ENCODE measurements around the gene TAMM41. TPM values are rescaled to one million over a fixed set of nuclear protein-coding genes. Genes with fewer than 3 reads are reported as not detected.
"Not testable (repeated sequence)": the region's sequence is repeated elsewhere in the genome, so short reads cannot be mapped to it uniquely, and the experiment has no call there.

TAMM41 gene
- total RNA-seq, 1 donor from 2014 or later, result 14.9 TPM

DNA sequence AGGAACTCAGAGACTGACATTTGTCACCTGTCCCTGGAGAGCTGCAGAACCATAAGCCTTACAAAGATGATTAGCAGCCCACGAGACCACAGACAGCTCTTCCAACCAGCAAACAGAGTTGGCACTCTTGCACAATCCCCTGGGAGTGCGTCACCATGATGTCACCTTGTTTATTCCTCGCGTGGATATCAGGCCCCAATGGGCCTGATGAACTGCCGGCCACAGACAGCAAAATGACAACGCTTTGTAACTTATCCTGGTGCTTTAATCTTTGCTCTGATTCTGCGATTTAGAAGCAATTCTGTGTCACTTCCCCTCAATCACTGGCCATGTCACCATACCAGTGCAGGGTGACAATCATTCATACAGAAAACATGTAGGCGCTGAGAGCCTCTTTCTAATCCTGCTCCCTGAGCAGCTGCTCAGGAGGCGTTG lies 89.2 kb downstream of the TAMM41 start:
- Histone ChIP-seq H3K36me3 (no peaks in the 10 kb centered on the region), H3K27me3 (ENCODE audit: low read depth) (no peaks in the 10 kb centered on the region), H3K9me3 (no peaks in the 10 kb centered on the region), H3K4me3 (no peak overlapping the region), H3K27ac (no peak overlapping the region), H3K4me1 (no peaks in the 10 kb centered on the region)
- intact Hi-C loops (cut with DNase I), result no loop called here
- TF ChIP-seq, protein P1, sequence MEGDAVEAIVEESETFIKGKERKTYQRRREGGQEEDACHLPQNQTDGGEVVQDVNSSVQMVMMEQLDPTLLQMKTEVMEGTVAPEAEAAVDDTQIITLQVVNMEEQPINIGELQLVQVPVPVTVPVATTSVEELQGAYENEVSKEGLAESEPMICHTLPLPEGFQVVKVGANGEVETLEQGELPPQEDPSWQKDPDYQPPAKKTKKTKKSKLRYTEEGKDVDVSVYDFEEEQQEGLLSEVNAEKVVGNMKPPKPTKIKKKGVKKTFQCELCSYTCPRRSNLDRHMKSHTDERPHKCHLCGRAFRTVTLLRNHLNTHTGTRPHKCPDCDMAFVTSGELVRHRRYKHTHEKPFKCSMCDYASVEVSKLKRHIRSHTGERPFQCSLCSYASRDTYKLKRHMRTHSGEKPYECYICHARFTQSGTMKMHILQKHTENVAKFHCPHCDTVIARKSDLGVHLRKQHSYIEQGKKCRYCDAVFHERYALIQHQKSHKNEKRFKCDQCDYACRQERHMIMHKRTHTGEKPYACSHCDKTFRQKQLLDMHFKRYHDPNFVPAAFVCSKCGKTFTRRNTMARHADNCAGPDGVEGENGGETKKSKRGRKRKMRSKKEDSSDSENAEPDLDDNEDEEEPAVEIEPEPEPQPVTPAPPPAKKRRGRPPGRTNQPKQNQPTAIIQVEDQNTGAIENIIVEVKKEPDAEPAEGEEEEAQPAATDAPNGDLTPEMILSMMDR (IDR thresholded peaks at IDR 0.05), result no peak
- ATAC-seq, result no peak
- DNase-seq, result no peak

DNA sequence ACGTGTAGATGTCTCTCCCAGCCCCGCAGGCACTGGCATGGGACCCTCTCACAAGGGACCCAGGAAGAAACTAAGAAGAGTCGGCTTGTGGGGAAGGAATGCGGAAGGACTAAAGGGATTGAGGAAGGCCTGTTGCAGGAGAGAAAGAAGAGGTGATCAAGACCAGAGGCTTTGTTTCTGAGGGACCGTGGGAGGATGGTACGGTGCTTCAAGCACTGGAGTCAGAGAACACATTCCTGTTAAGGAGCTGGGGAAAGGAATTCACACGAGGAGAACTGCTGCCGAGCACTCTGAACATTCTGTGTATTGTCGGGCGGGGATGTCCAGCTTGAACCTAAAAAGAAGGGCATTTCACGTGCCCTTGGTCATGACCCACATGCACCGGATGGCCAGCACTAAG lies 91.4 kb downstream of the TAMM41 start:
- DNase-seq (no peak), ATAC-seq (no peak)
- Histone ChIP-seq H3K4me1 (no peaks in the 10 kb centered on the region), H3K36me3 (no peaks in the 10 kb centered on the region), H3K4me3 (no peak overlapping the region), H3K9me3 (no peaks in the 10 kb centered on the region), H3K27me3 (ENCODE audit: low read depth) (no peaks in the 10 kb centered on the region), H3K27ac (no peak overlapping the region)
- intact Hi-C loops (cut with DNase I), result no loop called here
- TF ChIP-seq, protein P1 (IDR thresholded peaks at IDR 0.05), result no peak

DNA sequence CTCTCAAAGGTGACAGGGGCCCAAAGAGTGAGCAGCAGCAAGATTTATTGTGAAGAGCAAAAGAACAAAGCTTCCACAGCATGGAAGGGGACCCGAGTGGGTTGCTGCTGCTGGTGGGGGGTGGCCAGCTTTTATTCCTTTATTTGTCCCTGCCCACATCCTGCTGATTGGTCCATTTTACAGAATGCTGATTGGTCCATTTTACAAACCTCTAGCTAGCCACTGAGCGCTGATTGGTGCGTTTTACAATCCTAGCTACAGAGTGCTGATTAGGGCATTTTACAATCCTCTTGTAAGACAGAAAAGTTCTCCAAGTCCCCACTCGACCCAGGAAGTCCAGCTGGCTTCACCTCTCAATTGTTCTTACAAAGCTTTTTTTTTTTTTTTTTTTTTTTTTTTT lies 94.4 kb downstream of the TAMM41 start:
- H3K27ac ChIP-seq; intact Hi-C loops (cut with DNase I); H3K9me3 ChIP-seq; ATAC-seq; H3K27me3 ChIP-seq (ENCODE audit: low read depth); H3K4me3 ChIP-seq; DNase-seq; H3K4me1 ChIP-seq; H3K36me3 ChIP-seq: not testable (repeated sequence)

DNA sequence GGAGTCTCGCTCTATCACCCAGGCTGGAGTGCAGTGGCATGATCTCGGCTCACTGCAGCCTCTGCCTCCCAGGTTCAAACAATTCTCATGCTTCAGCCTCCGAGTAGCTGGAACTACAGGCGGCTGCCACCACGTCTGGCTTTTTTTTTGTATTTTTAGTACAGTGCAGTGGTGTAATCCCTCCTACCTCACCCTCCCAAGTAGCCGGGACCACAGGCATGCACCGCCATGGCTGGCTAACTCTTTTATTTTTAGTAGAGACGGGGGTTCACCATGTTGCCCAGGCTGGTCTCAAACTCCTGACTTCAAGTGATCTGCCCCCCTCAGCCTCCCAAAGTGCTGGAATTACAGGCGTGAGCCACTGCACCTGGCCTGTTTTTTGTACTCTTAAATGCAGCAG lies 98.4 kb downstream of the TAMM41 start:
- DNase-seq; intact Hi-C loops (cut with DNase I); ATAC-seq: not testable (repeated sequence)

More for the DNA sequence above, 98.4 kb downstream of the TAMM41 start:
- H3K27me3 ChIP-seq (ENCODE audit: low read depth); H3K9me3 ChIP-seq; H3K27ac ChIP-seq; H3K36me3 ChIP-seq; H3K4me3 ChIP-seq; H3K4me1 ChIP-seq: not testable (repeated sequence)

Other genes with a start within 250 kb of the TAMM41 start
- 45.5 TPM for gene VGLL4, start 203.0 kb downstream of the TAMM41 start, total RNA-seq
- gene SYN2, start 157.5 kb upstream of the TAMM41 start, total RNA-seq, result 3.1 TPM